A549 (cell line): Measurements from ENCODE around the gene MSMP. TPM values are rescaled to one million over a fixed set of nuclear protein-coding genes. Genes with fewer than 3 reads are reported as not detected.

ENCODE experiments used
- ATAC-seq, 2 experiments: fragments of 200-7000 bp in 1 of 2; fragments of >200 bp in 1 of 2; cut with Nextera tagmentation in 1 of 2; cut with Tn5 transposase in 1 of 2; 3 replicates each; pipeline versions ENCODE4 v1.8.0 to v1.9.1; 2018 to 2020; ENCODE audit warnings: mild to moderate bottlenecking in 1 of 2, moderate library complexity in 1 of 2
- CTCF ChIA-PET: fragments of 300-600 bp; sonication (Branson Sonifier 250); formaldehyde crosslinking; extraction: SDS; loops from one replicate; lab custom pipeline; 2021; ENCODE audit warnings: antibody characterized with exemption, inconsistent platforms; lab: Yijun Ruan, JAX
- POLR2A ChIA-PET: fragments of 350-600 bp; formaldehyde crosslinking; extraction: SDS; loops from one replicate; lab custom pipeline; 2021; ENCODE audit warnings: antibody characterized with exemption, inconsistent platforms; lab: Yijun Ruan, JAX
- DNase-seq, 2 experiments: peaks; one replicate each; pipeline versions ENCODE4 v3.0.0 to v3.0.0-alpha.2; 2011 to 2016; ENCODE audit warnings: low read depth in 1 of 2, low spot score in 1 of 2
- FAIRE-seq: peaks from 2 replicates; lab custom pipeline; 2011; peaks lifted over from hg19 to GRCh38; lab: Jason Lieb, UNC
- H3K27ac ChIP-seq, 2 experiments: fragments of >200 bp; sonication (Bioruptor Twin); formaldehyde crosslinking; 3 replicates each; pipeline ENCODE4 v1.5.1; 2016 to 2017
- H3K4me1 ChIP-seq: fragments of >200 bp; sonication (Bioruptor Twin); formaldehyde crosslinking; 3 replicates; pipeline ENCODE4 v1.6.1; 2016
- H3K4me2 ChIP-seq: fragments of >200 bp; sonication (Bioruptor Twin); formaldehyde crosslinking; 3 replicates; pipeline ENCODE4 v1.6.1; 2016
- H3K4me3 ChIP-seq: fragments of >200 bp; sonication (Bioruptor Twin); formaldehyde crosslinking; 3 replicates; pipeline ENCODE4 v1.5.1; 2016
- H3K9me3 ChIP-seq: fragments of >200 bp; sonication (Bioruptor Twin); formaldehyde crosslinking; 3 replicates; pipeline ENCODE4 v1.6.1; 2016
- CBX2 ChIP-seq: fragments of 200-600 bp; sonication (generic); IDR thresholded peaks from 2 replicates; pipeline ENCODE4 v1.6.1; 2016; ENCODE audit warnings: low read depth, mild to moderate bottlenecking, borderline replicate concordance
- CEBPB ChIP-seq, 2 experiments: fragments of >200 bp in 1 of 2; sonication (Bioruptor Twin) in 1 of 2; formaldehyde crosslinking in 1 of 2; IDR thresholded peaks; 2 replicates each; pipeline ENCODE4 v1.6.1; 2012 to 2016
- EP300 ChIP-seq, 2 experiments: fragments of >200 bp; sonication (Bioruptor Twin); formaldehyde crosslinking; IDR thresholded peaks; 2 replicates in 1 of 2; 3 replicates in 1 of 2; pipeline ENCODE4 v1.6.1; 2016 to 2017
- FOSL2 ChIP-seq, 2 experiments: fragments of 450-650 bp in 1 of 2; fragments of >200 bp in 1 of 2; sonication (Bioruptor Twin) in 1 of 2; formaldehyde crosslinking; IDR thresholded peaks; 2 replicates each; pipeline versions ENCODE4 v1.5.0 to v1.6.1; 2016 to 2020; ENCODE audit warnings: mild to moderate bottlenecking in 1 of 2, moderate library complexity in 1 of 2
- FOXS1 ChIP-seq: fragments of 250-450 bp; sonication (Bioruptor Pico); IDR thresholded peaks from 2 replicates; pipeline ENCODE4 v1.5.0; 2020; ENCODE audit warnings: mild to moderate bottlenecking, moderate library complexity
- HEYL ChIP-seq: fragments of 250-450 bp; sonication (Bioruptor Pico); IDR thresholded peaks from 2 replicates; pipeline ENCODE4 v1.8.0; 2021; ENCODE audit warnings: mild to moderate bottlenecking, moderate library complexity
- HOXB5 ChIP-seq: fragments of 250-450 bp; sonication (Bioruptor Pico); IDR thresholded peaks from 2 replicates; pipeline ENCODE4 v1.5.0; 2020; ENCODE audit warnings: mild to moderate bottlenecking, moderate library complexity
- JUNB ChIP-seq: fragments of >200 bp; sonication (Bioruptor Twin); formaldehyde crosslinking; IDR thresholded peaks from 2 replicates; pipeline ENCODE4 v1.6.1; 2016
- KDM1A ChIP-seq: fragments of 200-600 bp; sonication (generic); IDR thresholded peaks from 2 replicates; pipeline ENCODE4 v1.6.1; 2016; ENCODE audit warnings: low read depth, mild to moderate bottlenecking
- KDM5A ChIP-seq: fragments of 200-600 bp; sonication (generic); IDR thresholded peaks from 2 replicates; pipeline ENCODE4 v1.6.1; 2016; ENCODE audit warnings: antibody characterized with exemption, mild to moderate bottlenecking
- MAFK ChIP-seq: fragments of 450-650 bp; IDR thresholded peaks from 2 replicates; pipeline ENCODE4 v1.6.1; 2014; ENCODE audit not compliant: partially characterized antibody
- MYC ChIP-seq: IDR thresholded peaks from 2 replicates; pipeline ENCODE4 v1.6.1; 2012; ENCODE audit warnings: mild to moderate bottlenecking, inconsistent platforms, low read length, improper control_type of control experiment, borderline replicate concordance
- NFE2L2 ChIP-seq: fragments of 150-350 bp; conservative IDR thresholded peaks from 2 replicates; pipeline ENCODE4 v1.6.1; 2014; ENCODE audit warnings: low read length
- NPAS2 ChIP-seq: fragments of 250-450 bp; sonication (Bioruptor Pico); IDR thresholded peaks from 2 replicates; pipeline ENCODE4 v1.8.0; 2022; ENCODE audit warnings: mild to moderate bottlenecking, moderate library complexity, borderline replicate concordance
- RARB ChIP-seq: fragments of 250-450 bp; sonication (Bioruptor Pico); IDR thresholded peaks from 2 replicates; pipeline ENCODE4 v1.8.0; 2021; ENCODE audit warnings: mild to moderate bottlenecking, moderate library complexity
- SREBF2 ChIP-seq: fragments of 450-650 bp; IDR thresholded peaks from 2 replicates; pipeline ENCODE4 v1.6.1; 2014; ENCODE audit warnings: mild to moderate bottlenecking, moderate library complexity
- TFCP2L1 ChIP-seq: fragments of 250-450 bp; sonication (Bioruptor Pico); IDR thresholded peaks from 2 replicates; pipeline ENCODE4 v1.5.0; 2021; ENCODE audit warnings: mild to moderate bottlenecking
- ZFP36 ChIP-seq: fragments of 450-650 bp; IDR thresholded peaks from 2 replicates; pipeline ENCODE4 v1.6.1; 2014; ENCODE audit warnings: borderline replicate concordance; ENCODE audit not compliant: partially characterized antibody
- WGBS: methylation state at CpG from one replicate; pipeline ENCODE4 v1.1.6; 2017; ENCODE audit errors: missing lambda C conversion rate; 5-methylcytosine and 5-hydroxymethylcytosine counted together
- polyA plus RNA-seq, 4 experiments: library from polyadenylated mRNA; depleted of rRNA in 3 of 4; stranded (reverse); fragments of >200 nt; fragmentation: RNase III in 1 of 4; extraction: RNeasy Plus Mini Kit Qiagen cat#74134 plus additional on column Dnase treatment in 1 of 4; gene quantifications; 2 replicates in 3 of 4; 3 replicates in 1 of 4; pipeline ENCODE4 v1.2.3, GENCODE V29; 2011 to 2017
- TF ChIP-seq, protein P1 (sequence below): IDR thresholded peaks from 2 replicates; pipeline ENCODE4 v1.6.1; 2012; ENCODE audit warnings: low read depth, borderline replicate concordance
- TF ChIP-seq, protein P2 (sequence below): fragments of 250-450 bp; sonication (Bioruptor Pico); IDR thresholded peaks from 2 replicates; pipeline ENCODE4 v1.5.0; 2021; ENCODE audit warnings: mild to moderate bottlenecking, moderate library complexity, borderline replicate concordance
- TF ChIP-seq, protein P3 (sequence below): fragments of 450-650 bp; IDR thresholded peaks from 2 replicates; pipeline ENCODE4 v1.6.1; 2014; ENCODE audit warnings: antibody characterized with exemption
- TF ChIP-seq, protein P4 (sequence below): fragments of >200 bp; sonication (Bioruptor Twin); formaldehyde crosslinking; IDR thresholded peaks from 2 replicates; pipeline ENCODE4 v1.6.1; 2016
- TF ChIP-seq, protein P5 (sequence below): fragments of >200 bp; sonication (Bioruptor Twin); formaldehyde crosslinking; IDR thresholded peaks from 3 replicates; pipeline ENCODE4 v1.5.1; 2016
- TF ChIP-seq, protein P6 (sequence below): fragments of 250-450 bp; sonication (Bioruptor Pico); IDR thresholded peaks from 2 replicates; pipeline ENCODE4 v1.5.0; 2020; ENCODE audit warnings: low read depth, mild to moderate bottlenecking, moderate library complexity

The MSMP gene
- polyA plus RNA-seq, 2 of the 4 experiments (the other 2 are of a cell fraction), result not detected

DNA sequence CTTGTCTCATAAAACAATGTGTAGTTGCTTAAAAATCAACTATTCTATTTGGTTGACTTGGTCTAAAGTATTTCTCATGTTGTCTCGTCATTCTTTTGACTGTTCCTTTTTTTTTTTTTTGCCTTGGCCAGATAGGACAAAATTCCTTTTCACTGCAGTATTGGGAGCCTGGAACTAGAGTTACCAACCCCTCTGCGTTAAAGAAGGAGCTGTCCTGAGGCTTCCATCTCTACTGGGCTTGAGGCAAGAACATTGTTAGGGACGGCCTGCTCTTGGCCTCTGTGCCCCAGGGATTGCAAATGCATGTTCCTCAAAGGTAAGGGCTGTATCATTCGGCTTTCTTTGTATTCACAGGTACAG is 35.9 kb upstream of the MSMP start:
- Histone ChIP-seq H3K4me3 (no peak overlapping the region), H3K27ac (no peak overlapping the region), H3K4me2 (no peak overlapping the region), H3K4me1 (peaks cover 2% of the 10 kb centered on the region), H3K9me3 (no peaks in the 10 kb centered on the region)
- CTCF ChIA-PET, result interaction anchor here (0.5 to 5.0 kb wide), 62 partner anchors 8 to 1765 kb away, joined by 3 to 122 read pairs (median 7); partner anchors contain the start of genes ARHGEF39, CCDC107, FAM221B and GBA2
- FAIRE-seq (no peak), DNase-seq (no peak), ATAC-seq (peak; percentile 28 to 54; a peak in 4 of 6 replicates)
- POLR2A ChIA-PET, result interaction anchor here (1.5 kb wide), 1 partner anchor 92 kb away, joined by 4 read pairs; no protein-coding TSS in a partner anchor
- WGBS, result 25% methylated on average over 4 of the region's 4 CpGs
- TF ChIP-seq NPAS2 (CRISPR knock-in tag) (no peak), ZFP36 (no peak), HEYL (CRISPR knock-in tag) (no peak), TFCP2L1 (no peak), MYC (no peak), CBX2 (no peak), CEBPB (IDR thresholded peaks at IDR 0.05) (no peak), HOXB5 (CRISPR knock-in tag) (no peak), KDM1A (no peak), KDM5A (no peak), EP300 (IDR thresholded peaks at IDR 0.05) (no peak)
- TF ChIP-seq, protein P1, sequence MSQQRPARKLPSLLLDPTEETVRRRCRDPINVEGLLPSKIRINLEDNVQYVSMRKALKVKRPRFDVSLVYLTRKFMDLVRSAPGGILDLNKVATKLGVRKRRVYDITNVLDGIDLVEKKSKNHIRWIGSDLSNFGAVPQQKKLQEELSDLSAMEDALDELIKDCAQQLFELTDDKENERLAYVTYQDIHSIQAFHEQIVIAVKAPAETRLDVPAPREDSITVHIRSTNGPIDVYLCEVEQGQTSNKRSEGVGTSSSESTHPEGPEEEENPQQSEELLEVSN, result no peak
- TF ChIP-seq, protein P2, sequence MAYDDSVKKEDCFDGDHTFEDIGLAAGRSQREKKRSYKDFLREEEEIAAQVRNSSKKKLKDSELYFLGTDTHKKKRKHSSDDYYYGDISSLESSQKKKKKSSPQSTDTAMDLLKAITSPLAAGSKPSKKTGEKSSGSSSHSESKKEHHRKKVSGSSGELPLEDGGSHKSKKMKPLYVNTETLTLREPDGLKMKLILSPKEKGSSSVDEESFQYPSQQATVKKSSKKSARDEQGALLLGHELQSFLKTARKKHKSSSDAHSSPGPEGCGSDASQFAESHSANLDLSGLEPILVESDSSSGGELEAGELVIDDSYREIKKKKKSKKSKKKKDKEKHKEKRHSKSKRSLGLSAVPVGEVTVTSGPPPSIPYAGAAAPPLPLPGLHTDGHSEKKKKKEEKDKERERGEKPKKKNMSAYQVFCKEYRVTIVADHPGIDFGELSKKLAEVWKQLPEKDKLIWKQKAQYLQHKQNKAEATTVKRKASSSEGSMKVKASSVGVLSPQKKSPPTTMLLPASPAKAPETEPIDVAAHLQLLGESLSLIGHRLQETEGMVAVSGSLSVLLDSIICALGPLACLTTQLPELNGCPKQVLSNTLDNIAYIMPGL (CRISPR knock-in tag), result no peak
- TF ChIP-seq, protein P3, sequence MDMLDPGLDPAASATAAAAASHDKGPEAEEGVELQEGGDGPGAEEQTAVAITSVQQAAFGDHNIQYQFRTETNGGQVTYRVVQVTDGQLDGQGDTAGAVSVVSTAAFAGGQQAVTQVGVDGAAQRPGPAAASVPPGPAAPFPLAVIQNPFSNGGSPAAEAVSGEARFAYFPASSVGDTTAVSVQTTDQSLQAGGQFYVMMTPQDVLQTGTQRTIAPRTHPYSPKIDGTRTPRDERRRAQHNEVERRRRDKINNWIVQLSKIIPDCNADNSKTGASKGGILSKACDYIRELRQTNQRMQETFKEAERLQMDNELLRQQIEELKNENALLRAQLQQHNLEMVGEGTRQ, result no peak
- TF ChIP-seq, protein P4, sequence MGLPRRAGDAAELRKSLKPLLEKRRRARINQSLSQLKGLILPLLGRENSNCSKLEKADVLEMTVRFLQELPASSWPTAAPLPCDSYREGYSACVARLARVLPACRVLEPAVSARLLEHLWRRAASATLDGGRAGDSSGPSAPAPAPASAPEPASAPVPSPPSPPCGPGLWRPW, result no peak

DNA sequence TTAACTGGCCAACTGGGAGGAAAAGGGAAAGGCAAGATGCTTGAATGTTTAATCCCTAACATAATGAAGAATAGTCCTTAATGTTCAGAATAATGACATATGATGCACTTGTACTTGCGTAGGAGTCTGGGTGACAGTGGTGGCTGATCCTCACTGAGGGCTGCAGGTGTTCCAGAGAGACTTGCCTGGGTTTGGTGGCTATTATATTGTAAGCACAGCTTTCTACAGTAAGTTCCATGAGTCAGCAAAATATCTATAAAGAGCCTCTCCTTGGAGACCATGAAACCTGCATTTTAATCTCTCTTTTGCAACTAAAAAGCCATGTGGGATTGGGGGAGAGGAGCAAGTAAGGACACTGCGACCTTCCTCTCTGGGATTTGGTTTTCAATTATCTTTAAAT is 35.5 kb upstream of the MSMP start:
- no peaks in the 10 kb centered on the region for H3K9me3 ChIP-seq
- ATAC-seq (no peak), DNase-seq (no peak), FAIRE-seq (no peak)
- POLR2A ChIA-PET, result interaction anchor here (1.5 kb wide), 1 partner anchor 93 kb away, joined by 4 read pairs; no protein-coding TSS in a partner anchor
- CTCF ChIA-PET, result interaction anchor here (0.6 to 5.0 kb wide), 56 partner anchors 8 to 404 kb away, joined by 3 to 122 read pairs (median 8); partner anchors contain the start of genes ARHGEF39, CCDC107, FAM221B and GBA2
- TF ChIP-seq NFE2L2 (peak; percentile 29; the same call in 1 of the 2 replicates), FOXS1 (CRISPR knock-in tag) (no peak), MAFK (peak; percentile 95)
- H3K4me2 ChIP-seq, result no peak overlapping the region
- H3K4me3 ChIP-seq, result no peak overlapping the region
- no peaks in the 10 kb centered on the region; the same call in 2 of the 3 replicates for H3K4me1 ChIP-seq
- WGBS, result 91% methylated on average over 2 of the region's 2 CpGs
- no peak overlapping the region for H3K27ac ChIP-seq

DNA sequence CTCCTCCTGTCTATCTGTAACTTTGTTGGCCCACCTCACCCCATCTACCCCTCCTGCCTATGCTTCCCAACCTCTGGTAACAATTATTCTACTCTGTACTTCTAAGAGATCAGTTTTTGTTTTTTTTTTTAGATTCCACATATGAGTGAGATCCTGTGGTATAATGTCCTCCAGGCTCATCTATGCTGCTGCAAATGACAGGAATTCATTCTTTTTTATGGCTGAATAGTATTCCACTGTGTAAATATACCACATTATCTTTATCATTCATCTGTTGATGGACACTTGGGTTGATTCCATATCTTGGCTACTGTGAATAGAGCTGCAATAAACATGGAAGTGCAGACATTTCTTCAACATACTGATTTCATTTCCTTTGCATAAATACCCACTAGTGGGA is 29.3 kb upstream of the MSMP start:
- POLR2A ChIA-PET, result no interaction called here
- CTCF ChIA-PET, result interaction anchor here (1.2 to 1.4 kb wide), 3 partner anchors 31 to 128 kb away, joined by 3 to 5 read pairs (median 3); partner anchors contain the start of gene HINT2
- ATAC-seq, result no peak
- Histone ChIP-seq H3K9me3 (no peaks in the 10 kb centered on the region), H3K4me2 (no peak overlapping the region), H3K4me1 (no peaks in the 10 kb centered on the region), H3K27ac (no peak overlapping the region), H3K4me3 (no peak overlapping the region)
- no peak for FAIRE-seq
- no peak for DNase-seq
- TF ChIP-seq, protein P5, sequence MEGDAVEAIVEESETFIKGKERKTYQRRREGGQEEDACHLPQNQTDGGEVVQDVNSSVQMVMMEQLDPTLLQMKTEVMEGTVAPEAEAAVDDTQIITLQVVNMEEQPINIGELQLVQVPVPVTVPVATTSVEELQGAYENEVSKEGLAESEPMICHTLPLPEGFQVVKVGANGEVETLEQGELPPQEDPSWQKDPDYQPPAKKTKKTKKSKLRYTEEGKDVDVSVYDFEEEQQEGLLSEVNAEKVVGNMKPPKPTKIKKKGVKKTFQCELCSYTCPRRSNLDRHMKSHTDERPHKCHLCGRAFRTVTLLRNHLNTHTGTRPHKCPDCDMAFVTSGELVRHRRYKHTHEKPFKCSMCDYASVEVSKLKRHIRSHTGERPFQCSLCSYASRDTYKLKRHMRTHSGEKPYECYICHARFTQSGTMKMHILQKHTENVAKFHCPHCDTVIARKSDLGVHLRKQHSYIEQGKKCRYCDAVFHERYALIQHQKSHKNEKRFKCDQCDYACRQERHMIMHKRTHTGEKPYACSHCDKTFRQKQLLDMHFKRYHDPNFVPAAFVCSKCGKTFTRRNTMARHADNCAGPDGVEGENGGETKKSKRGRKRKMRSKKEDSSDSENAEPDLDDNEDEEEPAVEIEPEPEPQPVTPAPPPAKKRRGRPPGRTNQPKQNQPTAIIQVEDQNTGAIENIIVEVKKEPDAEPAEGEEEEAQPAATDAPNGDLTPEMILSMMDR, result no peak
- no peak for TF ChIP-seq FOSL2 (IDR thresholded peaks at IDR 0.05)
- no peak for TF ChIP-seq FOSL2 (CRISPR knock-in tag; IDR thresholded peaks at IDR 0.05)
- no peak for TF ChIP-seq SREBF2
- no peak for TF ChIP-seq RARB (CRISPR knock-in tag)
- TF ChIP-seq, protein P2 (CRISPR knock-in tag), result no peak
- TF ChIP-seq JUNB, result no peak
- TF ChIP-seq, protein P6, sequence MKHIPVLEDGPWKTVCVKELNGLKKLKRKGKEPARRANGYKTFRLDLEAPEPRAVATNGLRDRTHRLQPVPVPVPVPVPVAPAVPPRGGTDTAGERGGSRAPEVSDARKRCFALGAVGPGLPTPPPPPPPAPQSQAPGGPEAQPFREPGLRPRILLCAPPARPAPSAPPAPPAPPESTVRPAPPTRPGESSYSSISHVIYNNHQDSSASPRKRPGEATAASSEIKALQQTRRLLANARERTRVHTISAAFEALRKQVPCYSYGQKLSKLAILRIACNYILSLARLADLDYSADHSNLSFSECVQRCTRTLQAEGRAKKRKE (CRISPR knock-in tag), result no peak
